Fibroblast of skin of left biceps (primary cell): ENCODE data around the gene TUT1.
"Not testable (repeated sequence)": the region's sequence is repeated elsewhere in the genome, so short reads cannot be mapped to it uniquely, and the experiment has no call there.

Experiments used
- DNase-seq, 2 experiments: peaks; one replicate each; pipeline ENCODE4 v3.0.0-alpha.2; 2013; ENCODE audit warnings: low read depth in 2 of 2

Gene TUT1

DNA sequence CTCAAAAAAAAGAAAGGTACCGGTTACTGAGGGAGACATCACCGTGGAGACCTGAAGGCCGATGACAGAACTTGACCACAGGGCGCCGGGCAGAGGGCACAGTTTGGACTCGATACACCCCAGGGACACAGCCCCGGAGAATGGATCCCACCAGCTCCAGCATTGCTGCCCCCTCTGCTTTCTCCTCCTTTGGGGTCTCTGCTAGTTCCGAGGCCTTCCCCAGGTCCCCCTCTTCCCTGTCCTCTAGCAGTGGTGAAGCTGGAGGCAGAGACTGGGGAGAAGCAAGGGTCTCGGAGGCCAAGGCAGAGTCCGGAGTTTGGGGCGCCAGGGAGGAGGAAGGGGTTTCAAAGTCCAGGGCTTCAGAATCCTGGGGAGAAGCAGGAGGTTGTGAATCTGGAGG is 12.8 kb downstream of the TUT1 start:
- DNase-seq, result no peak

DNA sequence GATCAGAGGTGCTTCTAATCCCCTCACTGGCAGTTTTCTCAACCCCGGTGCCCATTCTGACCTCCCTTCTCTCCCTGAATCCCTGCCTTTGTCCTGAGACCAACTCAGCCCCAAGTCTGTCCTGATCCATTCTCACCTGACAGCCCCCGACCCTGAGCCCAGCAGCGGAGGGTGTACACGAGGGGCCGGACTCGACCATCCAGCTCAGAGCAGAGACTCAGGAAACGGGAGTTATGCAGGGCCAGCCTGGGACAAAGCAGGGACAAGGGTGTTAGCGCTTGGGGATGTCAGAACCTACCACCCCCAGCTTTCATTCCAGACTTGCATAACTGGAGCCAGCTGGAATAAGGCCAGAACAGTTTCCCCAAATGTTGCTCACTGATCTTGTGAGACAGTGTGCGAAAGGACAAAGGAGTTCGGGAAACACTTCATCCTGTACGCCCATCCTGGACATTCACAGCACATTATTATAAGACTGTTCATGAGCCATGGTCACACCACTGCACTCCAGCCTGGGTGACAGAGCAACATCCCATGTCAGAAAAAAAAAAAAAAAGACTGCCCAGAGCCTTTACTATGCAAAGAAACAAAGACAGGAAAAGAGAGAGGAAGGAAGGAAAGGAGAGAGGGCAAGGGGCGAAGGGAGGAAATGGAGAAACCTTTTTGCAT is 14.1 kb downstream of the TUT1 start:
- DNase-seq, result no peak

GRCh38 chr11:62575837-62576236 is 15.5 kb downstream of the TUT1 start:
- no peak for DNase-seq

DNA sequence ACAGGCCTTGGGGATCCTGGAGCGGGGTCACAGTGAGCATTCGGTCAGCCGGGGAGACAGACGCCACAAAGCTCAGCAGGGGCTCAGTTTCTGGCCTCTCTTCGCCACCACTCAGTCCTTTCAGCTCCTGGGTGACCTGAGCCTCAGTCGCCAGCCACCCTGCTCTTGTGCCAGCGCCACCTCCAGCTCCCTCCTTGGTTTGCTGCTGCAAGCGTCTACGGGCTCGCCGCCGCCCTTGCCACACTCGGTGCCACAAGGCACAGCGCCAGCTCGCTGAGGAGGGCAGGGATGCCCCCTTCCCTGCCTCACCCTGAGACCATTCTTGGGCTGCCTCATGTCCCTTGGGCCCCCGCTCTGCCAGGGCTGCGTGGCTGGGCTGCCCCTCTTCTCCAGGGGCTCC is 16.2 kb downstream of the TUT1 start:
- DNase-seq, result no peak

DNA sequence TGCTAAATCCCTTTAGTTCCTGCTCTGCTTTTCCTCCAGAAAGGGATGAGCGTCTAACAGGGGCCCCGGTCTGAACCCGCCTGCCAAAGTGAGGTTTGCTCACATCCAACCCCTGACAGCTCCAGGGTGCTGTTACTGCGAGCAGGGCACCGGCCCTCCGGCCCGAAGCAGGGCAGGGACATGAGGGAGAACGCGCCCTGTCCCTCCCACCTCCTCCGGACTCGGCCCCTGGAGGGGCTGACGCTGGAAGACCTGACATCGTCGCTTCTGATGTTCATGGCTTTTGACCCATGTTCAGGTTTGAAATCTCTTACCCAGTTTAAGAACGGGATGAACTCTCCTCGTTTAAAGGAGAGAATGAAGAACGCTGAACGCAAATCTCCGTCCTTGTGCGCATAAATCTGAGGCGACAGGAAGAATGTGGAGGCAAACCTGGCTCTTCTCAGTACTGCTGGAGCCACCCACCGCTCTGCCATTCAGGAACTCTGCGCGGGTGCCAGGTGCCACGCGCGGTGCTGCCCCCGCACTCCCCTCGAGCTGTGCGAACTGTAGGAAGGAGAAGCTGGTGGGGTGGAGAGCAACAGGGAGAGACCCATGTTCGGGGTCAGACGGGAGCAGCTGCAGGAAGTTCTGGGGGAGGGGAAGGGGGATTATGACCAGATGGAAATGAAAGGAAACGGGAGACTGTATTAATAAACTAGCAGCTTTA is 16.8 kb downstream of the TUT1 start:
- no peak for DNase-seq

- DNase-seq, result peak; percentile 99 to 100
Measured at GRCh38 chr11:62573592-62574362, 17.5 kb downstream of the TUT1 start, which contains the start of gene EEF1G. EEF1G (minus strand) TSS chr11:62573891; CDS start chr11:62573842, 49 bp downstream.

GRCh38 chr11:62573006-62573591 is 18.2 kb downstream of the TUT1 start:
- DNase-seq, result no peak

DNA sequence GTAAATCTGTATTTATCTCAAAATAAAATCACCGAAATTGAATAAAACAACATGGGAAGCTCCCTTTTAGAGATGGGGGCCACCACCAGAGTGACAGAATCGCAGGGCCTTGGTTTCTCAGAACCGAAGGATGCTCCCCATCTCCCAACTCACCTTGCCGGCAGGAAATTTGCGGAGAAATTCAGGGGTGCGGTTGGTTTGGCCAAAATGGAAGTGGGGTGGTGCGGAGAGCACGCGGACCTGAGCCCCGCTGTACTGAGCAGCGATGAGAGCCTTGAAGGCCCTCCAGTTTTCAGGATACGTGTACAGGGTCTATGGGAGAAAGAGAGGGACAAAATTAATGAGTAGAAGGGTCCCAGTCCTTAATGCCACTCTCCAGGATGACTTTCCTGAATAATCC is 18.9 kb downstream of the TUT1 start:
- no peak for DNase-seq

- not testable (repeated sequence) for DNase-seq
Measured at GRCh38 chr11:62571493-62571892, 19.8 kb downstream of the TUT1 start.

DNA sequence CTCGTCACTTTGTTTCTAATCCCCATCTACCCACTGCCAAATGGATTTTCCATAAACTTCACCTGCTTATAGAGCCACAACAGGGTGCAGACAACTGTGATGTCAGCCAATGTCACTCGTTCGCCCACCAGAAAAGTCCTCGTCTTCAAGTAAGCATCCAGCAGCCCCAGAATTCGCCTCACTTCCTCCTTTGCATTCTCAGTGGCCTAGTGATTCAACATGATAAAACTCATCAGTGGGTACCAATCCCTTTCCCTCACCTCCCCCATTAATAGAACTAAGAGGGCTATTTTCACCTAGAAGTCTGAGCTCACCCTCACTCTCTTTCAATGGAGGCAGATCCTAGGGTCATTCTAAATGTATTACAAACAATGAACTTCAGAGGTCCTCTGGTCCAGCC is 20.4 kb downstream of the TUT1 start:
- not testable (repeated sequence) for DNase-seq

GRCh38 chr11:62569611-62570010 is 21.7 kb downstream of the TUT1 start:
- DNase-seq, result no peak

- DNase-seq, result no peak
Measured at GRCh38 chr11:62567018-62567633, 24.2 kb downstream of the TUT1 start.

GRCh38 chr11:62566247-62566646 is 25.1 kb downstream of the TUT1 start:
- DNase-seq, result no peak

- DNase-seq, result no peak
Measured at GRCh38 chr11:62565100-62565802, 26.1 kb downstream of the TUT1 start.

- DNase-seq, result not testable (repeated sequence)
Measured at GRCh38 chr11:62561677-62562230, 29.6 kb downstream of the TUT1 start.

- DNase-seq, result peak; percentile 92 to 93
Measured at GRCh38 chr11:62560566-62561103, 30.7 kb downstream of the TUT1 start.

DNA sequence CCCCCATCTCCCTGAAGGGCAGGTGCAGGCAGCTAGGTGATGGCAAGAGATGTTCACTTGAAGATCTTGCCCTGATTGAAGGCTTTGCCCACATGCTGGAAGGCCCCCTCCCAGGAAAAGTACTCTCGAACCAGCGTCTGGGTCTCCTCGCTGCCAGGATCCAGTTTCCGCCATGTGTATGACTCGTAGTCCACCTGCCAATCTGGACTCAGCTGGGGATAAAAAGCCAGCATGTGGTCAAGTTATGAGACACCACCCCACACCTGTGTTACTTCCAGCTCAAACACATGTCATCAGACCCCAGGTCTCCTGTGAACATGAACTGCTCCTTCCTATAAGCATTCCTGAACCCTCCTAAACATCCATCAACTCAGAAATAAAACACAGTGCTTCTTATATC is 31.7 kb downstream of the TUT1 start:
- not testable (repeated sequence) for DNase-seq

DNA sequence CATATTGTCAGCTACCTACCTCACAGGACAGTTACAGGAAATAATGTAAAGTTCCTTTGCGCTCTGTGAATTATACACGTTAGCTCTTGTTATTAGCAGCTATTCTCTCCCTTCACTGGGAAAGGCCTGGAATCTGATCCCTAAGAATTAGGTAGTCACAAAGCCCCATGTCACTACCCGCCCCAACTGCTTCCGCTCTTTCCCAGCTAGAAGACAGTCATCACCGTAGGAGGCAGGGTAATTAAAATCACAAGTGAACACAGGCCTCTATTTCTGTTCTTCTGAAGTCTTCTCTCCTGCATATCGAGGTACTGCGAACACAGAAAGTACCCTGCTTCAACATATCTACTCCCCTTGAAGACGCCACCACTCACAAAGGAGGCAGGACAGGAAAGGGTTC is 32.1 kb downstream of the TUT1 start:
- no peak for DNase-seq

DNA sequence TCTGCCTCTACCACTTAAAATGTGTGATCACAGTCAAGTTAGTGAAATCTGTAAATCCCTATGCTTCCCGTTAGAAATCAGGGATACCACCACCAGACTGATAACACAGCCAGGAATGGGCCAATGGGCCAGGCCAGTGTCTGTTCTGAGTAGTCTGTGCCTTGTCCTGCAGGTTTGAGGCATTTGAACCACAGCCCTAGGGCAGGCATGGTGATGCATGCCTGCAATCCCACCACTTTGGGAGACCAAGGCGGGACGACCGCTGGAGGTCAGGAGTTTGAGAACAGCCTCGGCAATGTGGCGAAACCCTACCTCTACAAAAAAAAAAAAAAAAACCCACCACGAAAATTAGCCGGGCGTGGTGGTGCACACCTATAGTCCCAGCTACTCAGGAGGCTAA is 32.7 kb downstream of the TUT1 start:
- no peak for DNase-seq

GRCh38 chr11:62556875-62557631 is 34.3 kb downstream of the TUT1 start:
- no peak for DNase-seq
